ENCODE measurements around the gene FGF3.

DNA sequence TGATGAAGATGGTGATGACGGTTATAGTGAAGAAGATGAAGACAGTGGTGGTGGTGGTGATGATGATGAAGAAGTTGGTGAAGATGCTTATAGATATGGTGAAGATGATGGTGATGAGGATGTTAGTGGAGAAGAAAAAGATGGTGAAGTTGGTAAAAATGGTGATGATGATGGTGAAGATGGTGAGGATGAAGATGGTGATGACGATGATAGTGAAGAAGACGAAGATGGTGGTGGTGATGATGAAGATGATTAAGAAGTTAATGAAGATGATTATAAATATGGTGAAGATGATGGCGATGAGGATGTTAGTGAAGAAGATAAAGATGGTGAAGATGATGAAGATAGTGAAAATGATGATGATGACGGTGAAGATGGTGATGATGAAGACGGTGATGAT is 25.2 kb upstream of the FGF3 start:
- no peak for TF ChIP-seq EZH2 (IDR thresholded peaks at IDR 0.05; ENCODE audit: insufficient read depth, poor library complexity, severe bottlenecking)
- no peak for TF ChIP-seq EZH2phosphoT487 (IDR thresholded peaks at IDR 0.05; ENCODE audit: insufficient read depth, low read depth)

Measured in GM23248 (cell line).